Osteoblast (primary cell): Measurements from ENCODE around the gene CREB5. TPM values are rescaled to one million over a fixed set of nuclear protein-coding genes. Genes with fewer than 3 reads are reported as not detected.
A peak's percentile ranks its signal among the peaks of the same experiment; 100 is the strongest.

Experiments
- DNase-seq: peaks from one replicate; pipeline ENCODE4 v3.0.0; 2011; ENCODE audit warnings: low spot score, mixed read lengths; ENCODE audit not compliant: insufficient read length; ENCODE audit errors: missing footprints
- H2AFZ ChIP-seq: 2 replicates; pipeline ENCODE4 v1.6.0; 2011; ENCODE audit warnings: mild to moderate bottlenecking, low read length
- H3K27ac ChIP-seq: 2 replicates; pipeline ENCODE4 v1.5.1; 2011; ENCODE audit warnings: mild to moderate bottlenecking, low read depth, low read length, moderate library complexity
- H3K27me3 ChIP-seq: 2 replicates; pipeline ENCODE4 v1.6.0; 2012; ENCODE audit warnings: mild to moderate bottlenecking, control low read depth, inconsistent platforms, low read length, moderate library complexity; ENCODE audit not compliant: insufficient read depth
- H3K36me3 ChIP-seq: 2 replicates; pipeline ENCODE4 v1.5.1; 2011; ENCODE audit warnings: mild to moderate bottlenecking, low read length, control low read depth, moderate library complexity; ENCODE audit not compliant: insufficient read depth
- H3K4me1 ChIP-seq: 2 replicates; pipeline ENCODE4 v1.5.1; 2011; ENCODE audit warnings: mild to moderate bottlenecking, low read length, control low read depth, moderate library complexity; ENCODE audit not compliant: insufficient read depth
- H3K4me2 ChIP-seq: 2 replicates; pipeline ENCODE4 v1.6.0; 2011; ENCODE audit warnings: mild to moderate bottlenecking, low read length; ENCODE audit not compliant: insufficient read depth
- H3K4me3 ChIP-seq: fragments of 200-600 bp; sonication (generic); 3 replicates; pipeline ENCODE4 v1.5.1; 2012; ENCODE audit warnings: mild to moderate bottlenecking, low read length, inconsistent platforms; ENCODE audit not compliant: insufficient read depth
- H3K79me2 ChIP-seq: 2 replicates; pipeline ENCODE4 v1.6.0; 2012; ENCODE audit warnings: mild to moderate bottlenecking, low read length, control low read depth, inconsistent platforms; ENCODE audit not compliant: insufficient read depth
- H3K9me3 ChIP-seq: 2 replicates; pipeline ENCODE4 v1.5.1; 2011; ENCODE audit warnings: low read depth, low read length, control low read depth
- H4K20me1 ChIP-seq: 2 replicates; pipeline ENCODE4 v1.6.0; 2012; ENCODE audit warnings: mild to moderate bottlenecking, low read length, control low read depth; ENCODE audit not compliant: insufficient read depth
- total RNA-seq: library from RNA; depleted of rRNA; stranded (reverse); fragments of >200 nt; gene quantifications from 2 replicates; pipeline ENCODE4 v1.2.3, GENCODE V29; 2012
- TF ChIP-seq, protein P1 (sequence below): IDR thresholded peaks from 2 replicates; pipeline ENCODE4 v1.5.1; 2011; ENCODE audit warnings: mild to moderate bottlenecking, low read depth, low read length, moderate library complexity; ENCODE audit errors: extremely low read depth

CREB5 gene
- total RNA-seq, 1 donor: 5.1 TPM

DNA sequence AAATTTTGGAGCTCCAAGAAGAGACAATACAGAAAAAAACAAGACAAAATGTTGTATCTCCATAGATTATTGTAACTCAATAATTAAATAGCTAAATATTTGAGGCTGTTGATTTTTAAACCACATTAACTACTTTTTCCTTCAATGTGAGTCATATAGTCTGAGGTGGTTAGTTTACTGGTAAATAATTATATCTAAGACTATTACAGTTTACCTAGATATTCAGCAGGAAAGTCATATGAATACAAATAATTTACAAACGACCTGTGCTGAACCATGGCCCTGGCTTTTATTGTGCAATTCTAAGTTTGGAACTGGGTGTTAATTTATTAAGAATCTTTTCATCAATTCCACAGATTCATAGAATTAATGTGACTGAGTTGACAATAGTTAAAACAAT, 22.2 kb downstream of the CREB5 start:
- no peak overlapping the region for H3K27ac ChIP-seq

DNA sequence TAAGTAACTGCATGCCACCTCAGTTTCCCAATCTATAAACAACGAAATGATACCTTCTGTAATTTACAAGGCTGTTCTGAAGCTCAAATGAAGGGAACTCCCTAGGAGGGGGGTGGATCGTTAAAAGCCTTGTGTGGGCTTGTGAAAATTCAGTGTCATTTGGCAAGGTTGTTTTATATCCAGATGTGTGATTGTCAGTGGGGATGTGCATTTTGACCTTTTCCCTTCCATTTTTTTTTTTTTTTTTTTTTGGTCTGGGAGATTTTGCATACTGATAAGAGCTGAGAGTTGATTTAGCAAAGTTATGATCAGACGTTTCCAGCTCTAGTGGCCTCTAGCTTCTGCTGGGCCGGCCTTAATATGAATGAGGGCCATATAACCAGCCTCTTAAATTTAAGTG, 22.8 kb downstream of the CREB5 start:
- H4K20me1 ChIP-seq: no peaks in the 10 kb centered on the region

More for the DNA sequence above, 22.2 kb downstream of the CREB5 start:
- Histone ChIP-seq H3K4me1 (peaks cover 18% of the 10 kb centered on the region), H3K4me3 (no peak overlapping the region), H3K9me3 (no peaks in the 10 kb centered on the region), H3K27me3 (no peaks in the 10 kb centered on the region), H2AFZ (no peak overlapping the region), H3K36me3 (no peaks in the 10 kb centered on the region), H4K20me1 (no peaks in the 10 kb centered on the region), H3K79me2 (no peaks in the 10 kb centered on the region), H3K4me2 (no peak overlapping the region)
- DNase-seq: no peak
- TF ChIP-seq, protein P1, sequence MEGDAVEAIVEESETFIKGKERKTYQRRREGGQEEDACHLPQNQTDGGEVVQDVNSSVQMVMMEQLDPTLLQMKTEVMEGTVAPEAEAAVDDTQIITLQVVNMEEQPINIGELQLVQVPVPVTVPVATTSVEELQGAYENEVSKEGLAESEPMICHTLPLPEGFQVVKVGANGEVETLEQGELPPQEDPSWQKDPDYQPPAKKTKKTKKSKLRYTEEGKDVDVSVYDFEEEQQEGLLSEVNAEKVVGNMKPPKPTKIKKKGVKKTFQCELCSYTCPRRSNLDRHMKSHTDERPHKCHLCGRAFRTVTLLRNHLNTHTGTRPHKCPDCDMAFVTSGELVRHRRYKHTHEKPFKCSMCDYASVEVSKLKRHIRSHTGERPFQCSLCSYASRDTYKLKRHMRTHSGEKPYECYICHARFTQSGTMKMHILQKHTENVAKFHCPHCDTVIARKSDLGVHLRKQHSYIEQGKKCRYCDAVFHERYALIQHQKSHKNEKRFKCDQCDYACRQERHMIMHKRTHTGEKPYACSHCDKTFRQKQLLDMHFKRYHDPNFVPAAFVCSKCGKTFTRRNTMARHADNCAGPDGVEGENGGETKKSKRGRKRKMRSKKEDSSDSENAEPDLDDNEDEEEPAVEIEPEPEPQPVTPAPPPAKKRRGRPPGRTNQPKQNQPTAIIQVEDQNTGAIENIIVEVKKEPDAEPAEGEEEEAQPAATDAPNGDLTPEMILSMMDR: no peak

DNA sequence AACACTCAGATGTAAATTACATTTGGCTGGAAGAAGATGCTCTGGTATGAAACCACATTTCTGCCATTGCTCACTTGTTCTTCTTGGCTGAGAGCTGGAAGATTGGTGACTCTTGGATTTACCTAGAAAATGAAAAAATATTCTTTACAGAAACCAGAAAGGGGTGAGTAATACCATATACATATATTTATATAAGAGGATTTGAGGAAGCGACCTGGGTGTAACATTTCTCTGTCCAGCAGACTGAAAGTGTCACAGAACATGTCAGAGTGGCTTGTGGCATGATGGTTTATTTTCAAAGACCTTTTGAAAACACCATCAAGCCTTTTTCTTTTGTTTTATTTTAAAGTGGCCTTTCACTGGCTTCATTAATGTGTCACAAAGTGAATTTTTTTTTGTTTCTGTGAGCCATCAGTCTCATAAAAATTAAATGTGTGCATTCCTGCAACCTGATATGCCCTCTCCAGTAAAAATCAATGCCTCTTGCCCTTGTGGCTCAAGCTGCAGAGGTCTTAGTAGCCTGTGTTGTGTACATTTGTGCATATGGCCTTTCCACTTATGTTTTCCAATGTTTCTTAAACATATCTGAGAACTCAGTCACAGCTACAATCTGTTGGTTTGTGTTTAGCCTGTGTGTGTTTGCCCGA, 23.5 kb downstream of the CREB5 start:
- Histone ChIP-seq H3K9me3 (no peaks in the 10 kb centered on the region), H3K4me3 (no peak overlapping the region), H2AFZ (no peak overlapping the region), H3K79me2 (no peaks in the 10 kb centered on the region), H4K20me1 (no peaks in the 10 kb centered on the region), H3K36me3 (no peaks in the 10 kb centered on the region), H3K4me2 (no peak overlapping the region), H3K4me1 (peaks cover 18% of the 10 kb centered on the region), H3K27ac (no peak overlapping the region), H3K27me3 (no peaks in the 10 kb centered on the region)
- DNase-seq: peak; percentile 64
- TF ChIP-seq, protein P1: no peak

More for the DNA sequence above, 22.8 kb downstream of the CREB5 start:
- Histone ChIP-seq H3K79me2 (no peaks in the 10 kb centered on the region), H3K36me3 (no peaks in the 10 kb centered on the region), H2AFZ (no peak overlapping the region), H3K27ac (no peak overlapping the region), H3K4me1 (peaks cover 18% of the 10 kb centered on the region), H3K9me3 (no peaks in the 10 kb centered on the region), H3K27me3 (no peaks in the 10 kb centered on the region), H3K4me2 (no peak overlapping the region), H3K4me3 (no peak overlapping the region)
- TF ChIP-seq, protein P1: no peak
- DNase-seq: no peak

DNA sequence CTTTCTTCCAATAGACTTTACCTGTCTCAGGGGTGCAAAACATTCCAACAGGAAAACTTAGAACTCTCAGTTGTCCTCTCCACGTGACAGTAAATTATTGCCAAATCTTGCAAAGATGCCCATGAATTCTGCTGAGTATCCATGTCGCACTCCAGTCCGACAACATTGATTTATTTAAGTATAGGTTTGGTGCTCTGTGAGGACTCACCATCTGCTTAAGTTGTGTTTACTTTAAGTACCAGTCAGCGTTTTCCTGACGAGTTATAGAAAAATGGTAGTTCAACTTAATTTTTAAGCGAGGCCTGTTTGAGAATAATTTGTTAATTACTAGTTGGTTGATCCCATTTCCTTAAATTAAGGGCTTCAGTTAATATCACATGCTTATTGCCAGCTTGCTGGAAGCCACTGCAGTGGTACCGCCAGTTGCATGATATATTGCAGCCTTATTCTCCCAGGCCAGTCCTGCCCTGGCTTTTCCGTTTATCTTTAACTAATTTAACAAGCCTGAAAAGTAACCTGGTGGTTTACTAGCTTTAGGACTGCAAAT, 27.8 kb downstream of the CREB5 start:
- Histone ChIP-seq H3K9me3 (no peaks in the 10 kb centered on the region), H4K20me1 (no peaks in the 10 kb centered on the region), H3K4me3 (no peak overlapping the region), H3K36me3 (no peaks in the 10 kb centered on the region), H2AFZ (no peak overlapping the region), H3K27me3 (no peaks in the 10 kb centered on the region), H3K79me2 (no peaks in the 10 kb centered on the region), H3K4me2 (no peak overlapping the region), H3K27ac (no peak overlapping the region), H3K4me1 (no peaks in the 10 kb centered on the region)
- TF ChIP-seq, protein P1: no peak
- DNase-seq: no peak
